DMS79 (cell line): ENCODE results near the gene PSTK.

ENCODE experiments used
- DNase-seq: peaks from one replicate; lab custom pipeline; 2025; lab: John Stamatoyannopoulos, UW

The PSTK gene

GRCh38 chr10:122992031-122992585 is 11.9 kb downstream of the PSTK start:
- no peak for DNase-seq

GRCh38 chr10:122993797-122994336 is 13.7 kb downstream of the PSTK start:
- DNase-seq = no peak

DNA sequence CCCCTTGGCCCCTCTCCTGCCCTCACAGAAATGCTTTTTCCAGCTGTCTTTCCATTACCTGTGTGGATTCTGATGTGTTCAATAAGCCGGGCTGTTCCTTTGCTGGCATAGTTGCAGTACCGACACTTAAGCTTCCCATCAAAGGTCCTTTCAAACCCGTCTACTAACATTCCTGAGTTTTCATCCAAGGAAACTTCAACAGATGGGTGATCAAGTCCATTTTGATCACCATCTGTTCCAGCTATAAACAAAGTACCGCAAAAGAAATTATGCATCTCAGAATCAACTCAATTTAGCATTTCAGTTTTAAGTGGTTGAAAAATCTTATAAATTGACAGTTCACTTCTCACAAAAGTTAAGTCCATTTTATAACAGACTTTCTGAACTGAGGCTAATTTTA is 15.7 kb downstream of the PSTK start:
- DNase-seq = no peak

DNA sequence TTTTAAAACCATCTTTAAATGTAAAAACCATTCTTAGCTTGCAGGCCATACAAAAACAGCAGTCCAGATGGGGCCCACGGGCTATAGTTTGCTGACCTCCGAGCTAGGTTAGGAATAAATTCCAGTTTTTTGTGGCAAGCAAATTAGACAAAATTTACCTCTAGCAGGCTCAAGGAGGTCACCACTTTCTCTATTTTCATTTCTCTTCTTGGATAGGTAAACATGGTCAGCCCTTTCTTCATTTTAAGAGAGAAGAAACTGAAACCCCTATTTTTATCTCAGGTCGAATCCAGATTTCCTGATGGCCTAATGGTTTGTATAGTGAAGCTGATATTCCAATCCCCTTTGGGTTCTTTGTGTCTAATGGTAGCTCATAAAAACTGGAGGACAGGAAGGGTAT is 17.7 kb downstream of the PSTK start:
- DNase-seq = no peak

GRCh38 chr10:122998360-122998917 is 18.2 kb downstream of the PSTK start:
- DNase-seq = no peak

- no peak for DNase-seq
Observed at GRCh38 chr10:122998934-122999333, 18.7 kb downstream of the PSTK start.

GRCh38 chr10:122999347-122999746 is 19.1 kb downstream of the PSTK start:
- DNase-seq = no peak

- DNase-seq = no peak
Observed at GRCh38 chr10:123000155-123000554, 20.0 kb downstream of the PSTK start.

GRCh38 chr10:123001370-123001769 is 21.2 kb downstream of the PSTK start:
- no peak for DNase-seq

DNA sequence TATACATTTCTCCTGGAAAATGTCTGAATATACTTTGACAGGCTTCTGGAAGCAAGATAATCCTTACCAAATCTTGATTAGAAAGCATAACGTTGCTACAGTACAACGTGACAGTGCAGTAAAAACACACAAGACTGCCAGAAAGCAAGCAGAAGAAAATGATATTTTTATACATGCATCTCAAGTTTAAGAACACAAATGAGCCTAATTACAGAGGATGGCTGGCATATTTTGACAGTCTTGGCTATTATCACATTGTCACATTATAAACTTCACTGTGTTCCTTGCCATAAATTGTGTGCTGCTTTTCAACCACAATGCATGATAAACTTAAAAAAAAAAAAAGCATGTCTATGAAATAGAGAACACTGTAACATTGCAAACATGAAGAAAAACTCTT is 24.1 kb downstream of the PSTK start:
- DNase-seq = no peak

DNA sequence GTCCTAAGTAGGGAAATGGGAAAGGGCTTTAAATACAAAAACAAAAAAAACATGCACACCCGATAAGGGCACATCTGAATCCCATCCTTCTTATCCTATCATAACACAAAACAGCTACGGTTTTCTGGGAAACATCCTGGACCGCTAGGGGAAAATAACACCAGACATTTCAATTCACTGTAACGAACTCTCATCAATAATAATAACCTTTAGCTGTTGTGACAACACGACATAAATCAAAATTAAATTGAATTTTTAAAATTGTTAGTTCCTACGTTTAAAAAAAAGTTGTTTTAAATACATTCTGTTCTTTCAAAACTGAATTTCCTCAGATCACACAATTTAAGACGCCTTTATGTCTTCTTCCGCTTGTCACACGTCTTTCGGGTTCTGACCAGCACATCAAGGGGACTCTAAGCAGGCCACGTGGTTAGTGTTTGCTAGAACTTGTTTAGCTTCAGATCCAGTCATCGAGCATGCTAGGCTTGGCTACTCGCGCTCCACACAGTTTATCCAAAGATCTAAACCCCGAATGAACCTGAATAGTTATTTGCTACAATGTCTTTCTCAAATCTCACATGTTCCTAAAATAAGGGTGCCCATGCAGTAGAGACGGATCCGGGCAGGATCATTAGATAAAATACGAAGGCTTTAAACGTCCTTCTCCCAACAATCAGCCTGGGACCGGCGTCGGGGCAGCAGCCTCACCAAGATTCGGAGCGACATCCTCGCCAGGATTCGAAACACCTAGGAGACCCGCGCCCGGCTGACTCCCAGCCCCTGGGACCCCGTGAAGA is 27.6 kb downstream of the PSTK start:
- no peak for DNase-seq

DNA sequence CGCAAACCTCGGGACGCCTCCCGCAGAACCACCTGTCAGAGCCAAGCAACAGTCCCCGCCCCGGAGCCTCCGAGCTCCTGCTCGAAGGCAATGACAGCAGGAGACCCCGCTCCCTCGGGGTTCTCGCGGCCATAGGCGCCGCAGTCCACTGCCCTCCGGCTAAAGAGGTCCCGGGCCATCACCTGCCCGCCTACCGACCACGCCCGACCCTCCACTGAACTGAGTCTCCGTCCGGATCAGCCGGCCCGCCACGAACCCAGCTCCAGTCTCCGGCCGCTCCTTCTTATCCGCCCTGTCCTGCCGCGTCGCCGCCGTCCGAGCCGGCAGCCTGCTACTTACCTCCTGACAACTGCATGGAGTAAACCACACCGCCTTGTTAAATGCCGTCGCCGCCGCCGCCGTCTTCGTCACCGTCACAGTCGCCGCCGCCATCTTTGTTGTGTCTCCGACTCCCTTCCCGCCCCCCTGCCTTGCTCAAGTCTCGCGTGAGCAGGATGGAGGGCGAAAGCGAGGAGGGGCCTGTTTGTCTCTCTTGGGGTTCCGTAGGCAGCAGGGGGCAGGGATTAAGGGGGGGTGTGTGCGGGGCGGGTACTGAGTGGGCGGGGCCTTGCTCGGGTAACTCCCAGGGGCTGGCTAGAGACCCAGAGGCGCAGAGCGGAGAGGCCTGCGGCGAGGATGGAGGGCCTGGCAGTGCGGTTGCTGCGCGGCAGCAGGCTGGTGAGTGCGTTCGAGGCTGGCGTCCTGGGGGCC is 28.3 kb downstream of the PSTK start, which contains the start of the genes ACADSB and IKZF5:
Gene ACADSB (plus strand): TSS at position 652 of the 750 bp plus-strand sequence. CDS start 24 bp downstream, at position 676.
Gene IKZF5 (minus strand): TSS at position 441 of the 750 bp plus-strand sequence. CDS start 10,170 bp downstream, outside the sequence.
- DNase-seq = peak; percentile 78

DNA sequence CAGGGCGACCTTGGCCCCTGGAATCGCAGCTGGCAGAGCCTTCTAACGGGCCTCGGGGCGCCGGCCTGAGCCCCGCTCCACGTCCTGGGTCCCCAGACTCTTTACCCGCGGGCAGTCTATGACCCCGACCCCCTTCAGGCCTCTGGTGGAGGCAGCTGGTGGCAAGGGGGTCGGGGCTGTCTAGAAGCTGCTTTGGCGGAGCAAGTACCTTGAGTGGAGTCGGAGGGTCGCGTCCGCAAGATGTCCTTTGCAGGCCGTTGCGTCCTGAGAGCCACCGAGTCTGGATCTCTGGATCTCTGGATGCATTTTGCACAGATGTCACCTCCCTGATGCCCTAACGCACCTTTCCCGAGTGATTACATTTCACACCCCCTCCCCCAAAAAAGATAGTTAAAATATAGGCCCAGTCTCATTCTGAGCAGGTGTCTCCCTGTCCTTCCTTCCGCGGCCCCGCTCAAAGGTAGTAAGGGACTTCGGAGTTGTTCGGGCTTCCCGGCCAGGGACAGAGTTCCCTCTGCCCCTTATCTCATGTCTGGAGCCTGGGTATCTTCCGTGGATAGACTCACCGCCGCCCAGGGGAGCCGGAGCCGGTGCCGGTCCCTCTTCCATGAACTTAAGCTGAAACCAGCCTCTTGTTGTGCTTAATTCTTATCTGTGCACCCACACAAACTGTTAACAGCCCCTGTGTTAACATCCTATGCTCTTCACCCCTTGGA is 29.1 kb downstream of the PSTK start:
- DNase-seq = no peak

DNA sequence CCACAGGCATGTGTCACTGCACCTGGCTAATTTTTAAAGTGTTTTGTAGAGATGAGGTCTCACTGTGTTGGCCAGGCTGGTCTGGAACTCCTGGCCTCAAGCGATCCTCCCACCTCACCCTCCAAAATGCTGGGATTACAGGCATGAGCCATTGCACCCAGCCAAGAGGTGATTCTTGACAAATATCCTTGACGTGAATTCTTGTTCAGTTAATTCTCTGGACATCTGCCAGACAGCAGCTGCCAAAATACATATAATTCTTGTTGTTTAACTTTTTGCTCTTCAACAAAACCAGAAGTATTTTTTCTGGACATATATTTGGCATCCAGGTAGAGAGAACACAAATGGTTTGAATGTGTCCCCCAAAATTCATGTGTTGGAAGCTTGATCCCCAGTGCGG is 31.8 kb downstream of the PSTK start:
- no peak for DNase-seq

- DNase-seq = no peak
Observed at GRCh38 chr10:123013456-123014419, 33.5 kb downstream of the PSTK start.

DNA sequence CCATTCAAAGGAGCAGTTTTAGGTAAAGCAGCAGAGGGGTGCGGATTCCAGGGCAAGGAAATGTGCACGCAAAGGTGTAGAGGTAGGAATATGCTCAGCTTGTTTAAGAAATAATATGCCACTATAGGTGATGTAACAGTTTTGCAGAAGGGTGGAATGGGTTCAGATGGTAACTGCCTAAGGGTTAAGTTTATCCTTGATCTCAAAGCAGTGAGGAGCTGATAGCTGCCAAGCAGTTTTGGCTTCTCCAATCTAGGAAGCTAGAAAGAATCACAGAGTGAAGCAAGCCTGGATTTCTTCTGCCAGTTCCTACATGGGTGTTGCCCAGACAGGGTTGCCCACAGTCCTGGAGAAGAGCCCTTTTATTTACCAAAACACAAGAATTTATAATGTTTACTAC is 34.6 kb downstream of the PSTK start:
- DNase-seq = no peak

DNA sequence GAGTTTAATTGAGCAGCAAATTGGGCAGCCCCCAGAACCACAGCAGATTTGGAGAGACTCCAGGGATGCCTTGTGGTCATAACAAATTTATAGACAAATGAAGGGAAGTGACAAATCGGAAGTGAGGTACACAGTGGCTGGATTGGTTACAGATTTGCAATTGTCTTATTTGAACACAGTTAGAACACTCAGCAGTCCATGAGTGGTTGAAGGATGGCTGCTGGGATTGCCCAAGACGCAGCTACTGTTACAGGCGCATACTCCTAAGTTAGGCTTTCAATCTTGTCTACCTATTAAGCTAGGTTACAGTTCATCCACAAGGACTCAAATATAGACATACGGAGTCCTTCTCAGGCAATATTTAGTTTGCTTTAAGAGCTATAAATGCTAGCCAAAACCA is 36.0 kb downstream of the PSTK start:
- no peak for DNase-seq

- DNase-seq = no peak
Observed at GRCh38 chr10:123017421-123018165, 37.4 kb downstream of the PSTK start.

- DNase-seq = no peak
Observed at GRCh38 chr10:123018531-123018930, 38.3 kb downstream of the PSTK start.

DNA sequence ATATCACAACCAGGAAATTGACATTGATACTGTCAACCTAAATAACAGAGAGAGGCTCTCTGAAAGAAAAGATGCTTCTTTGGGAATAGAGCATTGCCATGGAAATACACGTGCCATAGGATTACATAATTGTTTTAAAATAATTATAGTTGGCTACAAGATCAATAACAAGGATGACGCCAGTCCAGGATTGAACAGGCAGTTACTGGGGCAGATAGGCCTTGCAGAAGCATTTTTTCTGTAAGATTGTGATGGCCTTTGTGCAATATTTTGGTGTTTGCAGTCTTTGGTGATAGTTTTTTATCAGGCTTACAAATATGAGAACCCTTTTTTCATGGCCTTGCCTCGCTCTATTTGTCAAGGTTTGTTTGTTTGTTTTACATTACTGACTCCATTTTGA is 39.1 kb downstream of the PSTK start:
- no peak for DNase-seq
